ENCODE results near the gene KCNJ13.
"Not testable (repeated sequence)": the region's sequence is repeated elsewhere in the genome, so short reads cannot be mapped to it uniquely, and the experiment has no call there.

KCNJ13 gene

GRCh38 chr2:232761301-232761907 is 15.0 kb downstream of the KCNJ13 start:
- DNase-seq: peak; percentile 67

DNA sequence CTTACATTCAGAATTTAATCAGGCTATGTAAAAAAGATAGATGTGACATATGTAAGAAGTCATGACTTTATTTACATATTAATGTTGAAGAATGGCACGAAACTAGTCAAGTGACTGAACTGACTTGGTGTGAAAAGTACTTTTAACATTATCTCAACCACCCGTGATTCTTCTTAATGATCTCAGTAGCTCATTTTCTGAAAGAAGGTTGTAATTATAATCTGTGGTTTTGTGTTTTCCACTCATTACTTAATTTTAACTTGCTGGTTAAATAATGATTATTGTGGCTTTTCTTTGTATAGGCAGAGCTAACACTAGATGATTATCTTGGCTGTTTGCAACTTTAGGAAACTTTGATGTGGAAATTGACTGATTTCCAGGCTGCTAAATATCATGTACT is 18.5 kb downstream of the KCNJ13 start:
- DNase-seq: no peak

DNA sequence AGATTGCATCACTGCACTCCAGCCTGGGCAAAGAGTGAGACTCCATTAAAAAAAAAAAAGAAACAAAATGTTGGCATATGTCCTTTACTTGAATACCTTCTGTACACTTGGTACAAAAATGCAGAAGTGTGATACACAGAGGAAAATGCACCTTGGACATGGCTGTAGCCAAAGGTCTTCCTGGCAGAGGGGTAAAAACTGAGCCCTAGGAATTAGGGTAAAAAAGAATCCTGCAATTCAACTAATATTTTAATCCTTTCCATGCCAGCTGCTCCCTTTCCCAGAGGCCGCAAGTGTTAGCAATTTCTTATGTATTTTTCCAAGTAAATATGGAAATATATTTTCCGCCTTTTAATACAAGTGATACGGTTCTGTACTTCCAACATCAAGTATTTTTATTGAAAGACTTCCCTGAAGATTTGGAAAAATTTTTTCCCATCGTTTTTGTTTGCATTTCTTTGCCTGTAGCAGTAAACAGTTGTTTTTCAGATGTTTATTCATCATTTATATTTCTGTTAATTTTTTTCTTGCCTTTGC is 26.2 kb downstream of the KCNJ13 start:
- DNase-seq: no peak

- no peak for DNase-seq
These were observed 27.0 kb downstream of the KCNJ13 start for GRCh38 chr2:232749331-232749730.

GRCh38 chr2:232748038-232748437 is 28.3 kb downstream of the KCNJ13 start:
- no peak for DNase-seq

- DNase-seq: no peak
These were observed 31.4 kb downstream of the KCNJ13 start for GRCh38 chr2:232744963-232745362.

GRCh38 chr2:232741972-232742371 is 34.4 kb downstream of the KCNJ13 start:
- DNase-seq: no peak

DNA sequence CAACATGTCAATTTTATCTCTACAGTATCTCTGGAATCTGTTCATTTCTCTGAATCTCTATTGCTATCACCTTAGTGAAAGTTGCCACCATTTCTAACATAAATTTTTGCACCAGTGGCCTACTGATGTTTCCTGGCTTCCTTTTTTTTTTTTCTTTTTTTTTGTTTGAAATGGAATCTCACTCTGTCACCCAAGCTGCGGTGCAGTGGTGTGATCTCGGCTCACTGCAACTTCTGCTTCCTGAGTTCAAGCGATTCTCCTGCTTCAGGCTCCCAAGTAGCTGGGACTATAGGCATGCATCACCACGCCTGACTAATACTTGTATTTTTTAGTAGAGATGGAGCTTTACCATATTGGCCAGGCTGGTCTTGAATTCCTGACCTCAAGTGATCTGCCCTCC is 35.1 kb downstream of the KCNJ13 start:
- DNase-seq: no peak

GRCh38 chr2:232731470-232731869 is 44.9 kb downstream of the KCNJ13 start:
- DNase-seq: no peak

DNA sequence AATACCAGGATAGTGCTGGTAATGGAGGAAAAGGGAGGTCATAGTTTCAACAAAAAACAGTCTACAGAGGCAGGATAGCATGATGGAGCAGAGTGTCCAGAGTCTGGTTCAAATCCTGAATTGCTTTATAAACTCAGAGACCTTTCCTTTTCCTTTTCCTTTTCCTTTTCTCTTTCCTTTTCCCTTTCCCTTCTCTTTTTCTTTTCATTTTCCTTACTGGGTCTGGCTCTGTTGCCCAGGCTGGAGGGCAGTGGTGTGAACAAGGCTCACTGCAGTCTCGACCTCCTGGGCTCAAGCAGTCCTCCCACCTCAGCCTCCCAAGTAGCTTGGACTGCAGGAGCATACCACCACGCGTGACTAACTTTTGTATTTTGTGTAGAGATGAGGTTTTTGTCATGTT is 47.6 kb downstream of the KCNJ13 start:
- DNase-seq: no peak

DNA sequence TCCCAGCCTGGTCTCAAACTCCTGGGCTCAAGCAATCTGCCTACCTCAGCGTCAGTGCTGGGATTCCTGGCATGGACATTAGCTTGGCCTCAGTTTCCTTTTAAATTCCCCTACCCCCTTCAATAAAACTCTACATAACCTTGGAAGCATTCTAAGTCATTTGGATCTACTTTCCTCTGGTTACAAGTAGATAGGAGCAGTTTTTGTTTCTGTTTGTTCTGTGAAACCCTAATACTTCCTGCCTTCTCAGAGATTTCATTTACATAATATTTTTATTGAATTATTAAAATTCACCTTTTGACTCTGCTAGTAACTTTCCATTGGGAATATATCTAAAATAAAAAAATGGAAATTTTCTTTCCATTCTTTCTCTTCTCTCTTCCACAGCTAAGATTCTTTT is 53.3 kb downstream of the KCNJ13 start:
- no peak for DNase-seq

DNA sequence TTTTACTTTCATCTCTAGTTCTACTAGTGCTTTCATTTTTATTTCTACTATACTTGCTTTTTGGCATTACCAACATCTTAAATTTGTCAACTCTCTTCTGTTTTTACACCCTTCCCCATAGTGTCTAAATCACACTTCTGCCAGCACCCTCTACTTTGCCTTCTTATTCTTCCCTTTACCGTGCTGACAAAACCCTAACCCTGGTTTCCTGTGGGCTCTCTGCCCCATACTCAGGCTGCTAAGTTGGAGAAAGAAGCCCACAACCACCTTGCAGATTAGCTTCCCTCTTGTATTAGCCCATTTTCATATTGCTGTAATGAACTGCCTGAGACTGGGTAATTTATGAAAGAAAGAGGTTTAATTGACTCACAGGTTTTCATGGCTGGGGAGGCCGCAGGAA is 54.5 kb downstream of the KCNJ13 start:
- no peak for DNase-seq

DNA sequence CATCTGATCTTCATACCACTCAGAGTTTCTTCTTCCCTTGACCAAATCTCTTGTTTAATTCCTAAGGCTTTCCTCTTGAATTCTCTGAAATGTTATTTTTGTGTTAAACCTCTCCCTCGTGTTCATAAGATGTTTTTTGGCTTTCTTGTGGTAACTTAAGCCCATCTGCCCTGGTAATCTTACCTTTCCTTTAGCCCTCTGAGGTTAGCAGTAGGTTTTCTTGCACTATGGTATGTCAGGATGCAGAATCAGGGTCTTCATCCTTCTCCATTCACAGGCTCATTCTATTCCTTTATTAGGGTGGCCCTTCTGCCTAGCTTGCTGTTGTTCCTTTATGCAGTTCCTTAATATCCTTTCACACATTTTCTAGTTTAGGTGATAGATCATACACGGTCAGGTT is 55.1 kb downstream of the KCNJ13 start:
- no peak for DNase-seq

DNA sequence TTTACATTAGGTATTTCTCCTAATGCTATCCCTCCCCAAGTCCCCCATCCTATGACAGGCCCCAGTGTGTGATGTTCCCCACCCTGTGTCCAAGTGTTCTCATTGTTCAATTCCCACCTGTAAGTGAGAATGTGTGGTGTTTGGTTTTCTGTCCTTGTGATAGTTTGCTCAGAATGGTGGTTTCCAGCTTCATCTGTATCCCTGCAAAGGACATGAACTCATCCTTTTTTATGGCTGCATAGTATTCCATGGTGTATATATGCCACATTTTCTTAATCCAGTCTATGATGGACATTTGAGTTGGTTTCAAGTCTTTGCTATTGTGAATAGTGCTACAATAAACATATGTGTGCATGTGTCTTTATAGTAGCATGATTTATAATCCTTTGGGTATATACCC is 56.3 kb downstream of the KCNJ13 start:
- DNase-seq: not testable (repeated sequence)

Measured in NCI-H2227 treated with DMSO at 0.1 percent for 48 hours (cell line).